Muscle of arm (tissue), 12 donors: Measurements from ENCODE around the gene CFAP99. TPM values are rescaled to one million over a fixed set of nuclear protein-coding genes. Genes with fewer than 3 reads are reported as not detected.

Experiments
- DNase-seq: peaks from one replicate; pipeline ENCODE4 v3.0.0-alpha.2; 2013
- polyA plus RNA-seq, 12 donors: library from polyadenylated mRNA; unstranded; fragments of 120-200 nt; gene quantifications; one replicate each; pipeline ENCODE4 v1.2.1, GENCODE V29; 2013; ENCODE audit not compliant: insufficient read length in 12 of 12

The CFAP99 gene
- polyA plus RNA-seq, 12 donors = 0.12 to 0.22 (median 0.16) TPM; not detected in 8

DNA sequence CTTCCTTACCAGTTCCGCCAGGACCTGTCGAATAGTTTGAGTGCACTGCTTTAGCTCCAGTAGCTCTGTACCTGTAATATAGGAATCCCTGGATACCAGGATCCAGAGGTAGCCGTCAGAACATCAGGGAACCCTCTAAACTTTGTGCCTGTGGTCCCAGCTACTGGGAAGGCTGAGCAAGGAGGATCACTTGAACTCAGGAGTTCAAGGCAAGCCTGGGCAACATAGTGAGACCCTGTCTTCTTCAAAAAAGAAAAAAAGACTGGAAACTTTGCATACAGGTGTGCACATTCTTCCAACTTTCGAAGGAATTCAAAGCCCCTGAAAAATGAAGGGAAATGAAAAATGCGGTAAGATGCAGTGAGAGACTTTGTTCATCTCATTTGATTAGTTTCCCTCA is 85.1 kb downstream of the CFAP99 start:
- DNase-seq = no peak

DNA sequence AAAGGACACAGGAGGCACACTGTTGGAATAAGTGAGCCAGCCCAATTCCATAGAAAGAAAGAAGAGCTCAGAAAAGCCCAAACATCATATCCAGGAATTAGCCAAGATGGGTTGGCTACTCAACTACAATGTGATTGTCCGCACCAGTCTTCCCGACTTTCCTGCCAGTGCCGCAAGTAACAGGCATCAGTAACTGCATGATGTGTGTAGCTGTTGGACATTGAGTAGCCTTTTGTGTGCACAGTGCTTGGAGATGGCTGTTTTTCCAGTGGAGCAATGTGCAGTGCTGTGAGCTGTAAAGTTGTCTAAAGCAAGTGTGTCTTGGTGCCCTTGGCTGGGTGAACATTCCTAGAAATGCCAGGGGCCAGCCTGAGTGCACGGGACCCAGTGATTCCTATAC is 88.5 kb downstream of the CFAP99 start:
- no peak for DNase-seq

DNA sequence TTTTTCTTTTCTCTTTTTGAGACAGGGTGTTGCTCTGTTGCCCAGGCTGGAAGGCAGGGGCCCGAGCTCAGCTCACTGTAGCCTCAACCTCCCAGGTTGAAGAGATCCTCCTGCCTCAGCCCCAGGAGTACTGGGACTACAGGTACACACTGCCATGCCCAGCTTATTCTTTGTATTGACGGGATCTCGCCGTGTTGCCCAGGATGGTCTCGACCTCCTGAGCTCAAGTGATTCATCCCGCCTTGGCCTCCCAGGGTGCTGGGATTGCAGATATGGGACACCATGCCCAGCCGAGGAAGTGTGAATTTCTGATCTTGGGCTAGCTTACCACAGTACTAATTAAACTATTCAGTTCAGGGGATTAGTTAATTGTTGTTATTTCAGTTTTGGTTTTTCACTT is 89.1 kb downstream of the CFAP99 start:
- no peak for DNase-seq

DNA sequence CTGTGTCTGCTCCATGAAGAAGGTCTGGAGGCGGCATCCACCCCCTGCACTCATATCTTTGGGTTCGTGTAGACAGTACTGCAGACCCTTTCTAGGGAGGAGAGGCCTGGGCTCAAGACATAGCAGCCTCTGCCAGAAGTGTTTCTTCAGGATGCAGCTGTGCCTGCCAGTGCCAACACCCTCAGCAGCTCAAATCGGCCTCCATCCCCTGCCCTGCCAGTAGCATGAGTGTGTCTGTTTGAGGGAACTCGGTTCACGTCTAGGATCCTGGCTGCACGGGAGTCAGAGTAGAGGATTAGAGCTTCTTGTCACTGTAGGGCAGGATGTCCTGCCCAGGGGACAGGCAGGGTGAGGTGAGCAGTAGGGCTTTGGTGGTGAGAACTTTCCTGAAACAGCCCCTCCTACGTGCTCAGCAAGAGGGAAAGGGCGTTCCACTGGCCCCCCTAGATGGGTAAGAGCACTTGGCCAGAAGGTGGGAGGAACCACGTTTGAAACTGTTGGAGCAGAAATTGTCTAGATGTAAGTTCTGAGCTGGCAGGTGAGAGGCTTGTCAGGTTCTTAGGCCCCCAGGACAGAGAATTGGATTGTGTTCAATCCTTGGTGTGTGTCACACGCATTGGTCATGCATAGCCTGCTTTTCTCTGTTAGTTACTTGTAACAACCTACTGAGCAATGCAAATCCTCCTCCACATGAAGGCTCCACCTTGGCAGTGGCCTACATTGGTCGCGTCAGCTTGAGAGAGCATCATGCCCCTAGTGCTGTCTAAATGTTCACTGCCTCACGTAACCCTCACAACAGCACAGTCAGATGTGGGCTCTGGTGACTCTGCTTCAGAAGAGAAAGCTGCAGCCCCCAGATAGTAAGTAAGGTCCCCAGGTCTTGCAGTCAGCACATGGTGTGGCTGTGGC is 91.8 kb downstream of the CFAP99 start:
- DNase-seq = no peak

DNA sequence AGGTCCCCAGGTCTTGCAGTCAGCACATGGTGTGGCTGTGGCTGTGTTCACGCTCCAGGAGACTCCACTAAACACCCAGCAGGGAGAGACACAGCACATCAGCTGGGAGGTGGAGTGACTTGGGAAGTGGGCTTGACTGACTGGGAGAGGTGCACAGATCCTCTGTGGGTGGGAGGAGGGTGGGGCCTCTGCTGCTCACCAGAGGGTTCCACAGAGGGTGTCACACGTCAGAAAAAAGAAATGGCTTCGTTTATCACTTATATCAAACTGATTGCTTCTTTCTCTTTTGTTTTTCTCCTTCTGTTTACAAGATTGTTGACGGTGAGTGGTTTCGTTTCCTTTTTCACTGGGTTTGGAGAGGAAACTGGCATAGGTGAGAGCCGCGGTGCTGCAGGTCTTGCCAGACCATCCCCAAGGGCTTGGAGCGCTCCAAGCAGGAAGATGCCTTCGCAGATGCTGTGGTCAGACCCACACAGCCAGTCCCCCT is 92.9 kb downstream of the CFAP99 start:
- no peak for DNase-seq

Other genes starting within 250 kb of the CFAP99 start
- gene HAUS3, start 176.8 kb upstream of the CFAP99 start, polyA plus RNA-seq = 10 to 100 TPM in 11 of 12 donors, not detected in 1; 11.2 to 21.3 (median 14.3) TPM
- 1 to 10 TPM in 10 of 12 donors, not detected in 2; 1.7 to 4.1 (median 2.8) TPM for gene POLN, start 176.8 kb upstream of the CFAP99 start, polyA plus RNA-seq
- gene MXD4, start 156.8 kb upstream of the CFAP99 start, polyA plus RNA-seq = 10 to 100 TPM in 11 of 12 donors, not detected in 1; 42.1 to 72.4 (median 50.0) TPM
- gene ZFYVE28, start 310 bp upstream of the CFAP99 start, polyA plus RNA-seq = 1 to 10 TPM in 8 of 12 donors, under 1 TPM in 2, not detected in 2; 0.89 to 5.0 (median 2.1) TPM
- 10 to 100 TPM in 11 of 12 donors, not detected in 1; 34.0 to 56.8 (median 39.0) TPM for gene RNF4, start 50.2 kb downstream of the CFAP99 start, polyA plus RNA-seq
- 10 to 100 TPM in 11 of 12 donors, not detected in 1; 15.5 to 36.3 (median 18.8) TPM for gene FAM193A, start 117.7 kb downstream of the CFAP99 start, polyA plus RNA-seq